Activated naive CD4-positive, alpha-beta T cell treated with anti-CD3 and anti-CD28 coated beads, Interleukin-2, amount 50 U/mL, for 16 hours (primary cell): ENCODE data around the gene RIMKLB.
"Not testable (repeated sequence)": the region's sequence is repeated elsewhere in the genome, so short reads cannot be mapped to it uniquely, and the experiment has no call there.

Experiments
- DNase-seq: peaks from one replicate; pipeline ENCODE4 v3.0.0-alpha.2; 2020

Gene RIMKLB

DNA sequence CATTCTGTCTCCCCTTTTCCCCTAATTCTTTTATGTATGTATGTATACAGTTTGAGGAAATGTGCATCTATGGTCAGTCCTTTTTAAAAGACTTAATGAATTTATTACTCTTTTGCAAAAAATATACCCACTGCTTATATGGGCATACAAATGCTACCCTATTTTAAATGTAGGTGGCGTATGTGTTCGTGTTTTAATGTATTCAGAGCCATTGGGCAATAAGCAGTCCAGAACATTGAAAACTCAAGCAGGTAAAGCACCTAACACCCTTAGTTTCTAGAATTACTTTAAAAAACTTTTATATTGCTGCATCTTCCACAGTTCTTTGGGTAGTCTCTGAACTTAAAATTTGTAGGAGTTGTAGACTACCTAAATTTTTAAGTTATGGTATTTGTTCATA, 82.1 kb downstream of the RIMKLB start:
- DNase-seq = no peak

GRCh38 chr12:8780389-8780788, 82.6 kb downstream of the RIMKLB start:
- DNase-seq = no peak

DNA sequence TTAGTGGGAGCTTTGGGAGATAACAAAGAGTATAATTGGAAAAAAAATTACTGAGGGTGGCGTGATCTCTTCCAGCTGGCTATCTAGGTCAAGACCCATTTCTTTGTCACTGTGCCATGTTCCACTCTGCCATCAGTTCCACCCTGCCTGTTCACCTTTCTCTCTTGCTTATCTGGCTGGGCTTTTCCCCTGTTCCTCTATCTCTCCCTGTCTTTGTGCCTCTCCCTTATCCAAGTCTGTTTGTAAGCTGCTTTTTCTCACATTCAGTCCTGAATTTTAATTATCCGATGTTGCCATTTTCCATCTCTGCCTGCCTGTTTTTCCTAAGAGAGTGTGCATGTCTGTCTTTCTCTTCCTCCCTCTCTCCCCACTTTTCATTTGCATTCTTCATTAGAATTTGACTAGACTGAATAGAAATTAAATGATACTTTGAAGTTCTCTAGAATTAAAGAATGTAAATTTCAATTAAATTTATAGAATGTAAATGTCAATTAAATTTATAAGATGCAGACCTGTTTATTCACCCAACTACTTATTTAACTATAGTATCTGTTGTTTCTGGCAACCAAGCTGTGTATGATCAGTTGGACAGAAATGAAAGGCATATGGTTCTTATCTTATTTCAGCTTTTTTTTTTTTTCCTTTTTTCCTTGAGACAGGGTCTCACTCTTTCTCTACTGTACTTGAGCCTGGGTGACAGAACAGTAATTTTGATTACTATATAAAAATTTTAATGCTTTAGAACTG, 83.8 kb downstream of the RIMKLB start:
- no peak for DNase-seq

GRCh38 chr12:8784290-8784888, 86.6 kb downstream of the RIMKLB start:
- no peak for DNase-seq

DNA sequence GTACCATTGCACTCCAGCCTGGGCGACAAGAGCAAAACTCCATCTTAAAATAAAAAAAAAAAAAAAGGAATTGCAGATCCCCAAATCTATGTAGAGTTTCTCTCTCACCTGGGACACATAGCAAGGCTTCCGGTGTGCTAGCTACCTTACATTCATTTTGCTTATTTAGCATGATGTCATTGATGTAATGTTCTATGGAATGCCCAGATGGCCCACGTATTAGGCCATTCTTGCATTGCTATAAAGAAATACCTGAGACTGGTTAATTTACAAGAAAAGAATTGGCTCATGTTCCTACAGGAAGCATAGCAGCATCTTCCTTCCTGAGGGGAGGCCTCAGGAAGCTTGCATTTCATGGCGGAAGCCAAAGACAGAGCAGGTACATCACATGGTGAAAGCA, 87.7 kb downstream of the RIMKLB start:
- DNase-seq = no peak

- not testable (repeated sequence) for DNase-seq
These were observed 89.4 kb downstream of the RIMKLB start for GRCh38 chr12:8787206-8787605.

GRCh38 chr12:8788706-8789105, 90.9 kb downstream of the RIMKLB start:
- DNase-seq = not testable (repeated sequence)

- DNase-seq = not testable (repeated sequence)
These were observed 91.7 kb downstream of the RIMKLB start for GRCh38 chr12:8789341-8790013.

DNA sequence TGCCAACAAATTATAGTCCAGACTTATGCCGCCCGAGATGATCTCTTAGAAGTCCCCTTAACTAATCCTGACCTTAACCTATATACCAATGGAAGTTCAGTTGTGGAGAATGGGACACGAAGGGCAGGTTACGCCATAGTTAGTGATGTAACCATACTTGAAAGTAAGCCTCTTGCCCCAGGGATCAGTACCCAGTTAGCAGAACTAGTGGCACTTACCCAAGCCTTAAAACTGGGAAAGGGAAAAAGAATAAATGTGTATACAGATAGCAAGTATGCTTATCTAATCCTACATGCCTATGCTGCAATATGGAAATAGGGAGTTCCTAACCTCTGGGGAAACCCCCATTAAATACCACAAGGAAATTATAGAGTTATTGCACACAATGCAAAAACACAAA, 95.4 kb downstream of the RIMKLB start:
- not testable (repeated sequence) for DNase-seq

DNA sequence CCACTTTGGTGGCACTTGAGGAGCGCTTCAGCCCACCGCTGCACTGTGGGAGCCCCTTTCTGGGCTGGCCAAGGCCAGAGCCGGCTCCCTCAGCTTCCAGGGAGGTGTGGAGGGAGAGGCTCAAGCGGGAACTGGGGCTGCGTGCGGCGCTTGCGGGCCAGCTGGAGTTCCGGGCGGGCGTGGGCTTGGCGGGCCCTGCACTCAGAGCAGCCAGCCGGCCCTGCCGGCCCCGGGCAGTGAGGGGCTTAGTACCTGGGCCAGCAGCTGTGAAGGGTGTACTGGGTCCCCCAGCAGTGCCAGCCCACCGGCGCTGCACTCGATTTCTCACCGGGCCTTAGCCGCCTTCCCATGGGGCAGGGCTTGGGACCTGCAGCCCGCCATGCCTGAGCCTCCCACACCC, 96.8 kb downstream of the RIMKLB start:
- not testable (repeated sequence) for DNase-seq

GRCh38 chr12:8796831-8797626, 99.2 kb downstream of the RIMKLB start:
- DNase-seq = no peak

DNA sequence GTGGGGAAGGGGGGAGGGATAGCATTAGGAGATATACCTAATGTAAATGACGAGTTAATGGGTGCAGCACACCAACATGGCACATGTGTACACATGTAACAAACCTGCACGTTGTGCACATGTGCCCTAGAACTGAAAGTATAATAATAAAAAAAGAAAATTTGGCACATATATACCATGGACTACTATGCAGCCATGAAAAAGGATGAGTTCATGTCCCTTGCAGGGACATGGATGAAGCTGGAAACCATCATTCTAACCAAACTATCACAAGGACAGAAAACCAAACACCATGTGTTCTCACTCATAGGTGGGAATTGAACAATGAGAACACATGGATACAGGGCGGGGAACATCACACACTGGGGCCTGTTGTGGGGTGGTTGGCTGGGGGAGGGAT, 103.4 kb downstream of the RIMKLB start:
- DNase-seq = not testable (repeated sequence)

DNA sequence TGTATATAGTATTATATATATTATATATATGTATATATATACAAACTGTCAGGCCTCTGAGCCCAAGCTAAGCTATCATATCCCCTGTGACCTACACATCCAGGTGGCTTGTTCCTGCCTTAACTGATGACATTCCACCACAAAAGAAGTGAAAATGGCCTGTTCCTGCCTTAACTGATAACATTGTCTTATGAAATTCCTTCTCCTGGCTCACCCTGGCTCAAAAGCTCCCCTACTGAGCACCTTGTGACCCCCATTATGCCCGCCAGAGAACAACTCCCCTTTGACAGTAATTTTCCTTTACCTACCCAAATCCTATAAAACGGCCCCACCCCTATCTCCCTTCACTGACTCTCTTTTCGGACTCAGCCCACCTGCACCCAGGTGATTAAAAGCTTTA, 107.0 kb downstream of the RIMKLB start:
- DNase-seq = not testable (repeated sequence)

- not testable (repeated sequence) for DNase-seq
These were observed 107.7 kb downstream of the RIMKLB start for GRCh38 chr12:8805487-8805886.

DNA sequence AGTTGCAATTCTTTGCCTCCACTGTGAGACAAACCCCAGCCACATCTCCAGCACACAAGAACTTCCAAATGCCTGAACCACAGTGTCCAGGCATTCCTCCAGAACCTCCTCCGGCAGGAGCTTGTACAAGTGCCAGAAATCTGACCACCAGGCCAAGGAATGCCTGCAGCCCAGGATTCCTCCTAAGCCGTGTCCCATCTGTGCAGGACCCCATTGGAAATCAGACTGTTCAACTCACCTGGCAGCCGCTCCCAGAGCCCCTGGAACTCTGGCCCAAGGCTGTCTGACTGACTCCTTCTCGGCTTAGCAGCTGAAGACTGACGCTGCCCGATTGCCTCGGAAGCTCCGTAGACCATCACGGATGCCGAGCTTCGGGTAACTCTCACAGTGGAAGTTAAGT, 109.3 kb downstream of the RIMKLB start:
- not testable (repeated sequence) for DNase-seq

GRCh38 chr12:8810112-8810511, 112.3 kb downstream of the RIMKLB start:
- DNase-seq = not testable (repeated sequence)

GRCh38 chr12:8813572-8814357, 116.0 kb downstream of the RIMKLB start:
- no peak for DNase-seq

- no peak for DNase-seq
These were observed 118.8 kb downstream of the RIMKLB start for GRCh38 chr12:8816448-8817050.

DNA sequence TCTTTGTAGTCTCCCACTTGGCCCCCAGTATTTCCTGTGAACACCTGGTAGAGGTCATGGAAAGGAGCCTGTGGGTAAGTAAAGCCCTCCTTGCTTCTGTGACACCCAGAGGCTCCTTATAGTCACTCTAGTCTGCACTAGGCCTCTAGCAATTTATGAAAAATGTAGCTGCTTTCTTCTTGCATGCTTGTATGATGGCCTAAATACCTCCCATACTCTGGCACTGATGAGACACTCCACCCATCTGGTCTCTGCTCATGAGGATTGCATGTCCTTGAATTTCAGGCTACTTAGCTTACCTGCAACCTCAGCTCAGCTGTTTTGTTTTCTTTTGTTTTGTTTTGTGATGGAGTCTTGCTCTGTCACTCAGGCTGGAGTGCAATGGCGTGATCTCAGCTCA, 120.1 kb downstream of the RIMKLB start:
- no peak for DNase-seq

GRCh38 chr12:8818526-8818925, 120.7 kb downstream of the RIMKLB start:
- DNase-seq = no peak

DNA sequence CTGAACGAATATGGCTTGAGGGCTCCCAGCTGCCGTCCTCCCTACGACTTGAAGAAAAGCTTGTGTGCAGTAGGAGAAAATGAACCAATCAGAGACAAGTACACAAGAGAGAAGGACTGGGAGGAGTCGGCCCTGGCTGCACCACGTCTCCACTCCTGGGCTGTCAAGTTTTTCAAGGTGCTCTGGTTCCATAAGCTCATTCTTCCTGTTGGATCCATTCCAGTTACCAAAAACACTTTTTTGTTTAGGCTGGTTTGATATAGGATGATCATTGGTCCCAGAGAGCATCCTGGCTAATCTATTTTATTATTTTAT, 121.8 kb downstream of the RIMKLB start:
- no peak for DNase-seq
